ENCODE results near the gene FRAS1. TPM values are rescaled to one million over a fixed set of nuclear protein-coding genes. Genes with fewer than 3 reads are reported as not detected.

FRAS1 gene
- total and polyA plus RNA-seq, 2 of the 8 experiments (the other 6 are each of a cell fraction or from before 2014, with no cell fraction given): 38.5 to 109 TPM

GRCh38 chr4:78250500-78250899 is 193.4 kb downstream of the FRAS1 start (continued):
- no peak for TF ChIP-seq CHD7 (IDR thresholded peaks at IDR 0.05; ENCODE audit: insufficient replicate concordance, low read length)
- no peak for TF ChIP-seq YY1 (IDR thresholded peaks at IDR 0.05; ENCODE audit: low read depth, low read length)
- TF ChIP-seq FOSL1 (IDR thresholded peaks at IDR 0.05; ENCODE audit: insufficient read depth, low read depth, low read length): no peak
- TF ChIP-seq KDM1A (IDR thresholded peaks at IDR 0.05; ENCODE audit: borderline replicate concordance, low read length): no peak
- no peak for TF ChIP-seq PHF8 (conservative IDR thresholded peaks at IDR 0.05; ENCODE audit: low read depth, low read length)
- no peak for TF ChIP-seq BRCA1 (IDR thresholded peaks at IDR 0.05; ENCODE audit: low read depth, low read length)
- TF ChIP-seq MAX (IDR thresholded peaks at IDR 0.05): no peak

Measured in H1 (cell line).